Measurements from ENCODE around the gene UFC1. TPM values are rescaled to one million over a fixed set of nuclear protein-coding genes. Genes with fewer than 3 reads are reported as not detected.
A peak's percentile ranks its signal among the peaks of the same experiment; 100 is the strongest.

The UFC1 gene
- total RNA-seq, 1 donor from 2014 or later, result 98.2 TPM

- no peak for DNase-seq (ENCODE audit: extremely low spot score, unreplicated experiment)
- Mint-ChIP-seq H3K27me3 (ENCODE audit: unreplicated experiment) (no peaks in the 10 kb centered on the region), H3K27ac (ENCODE audit: unreplicated experiment) (no peak overlapping the region), H3K4me1 (ENCODE audit: unreplicated experiment) (peaks cover 32% of the 10 kb centered on the region), H3K4me3 (ENCODE audit: unreplicated experiment) (peak overlapping the region; percentile 87), H3K9me3 (ENCODE audit: unreplicated experiment) (no peaks in the 10 kb centered on the region), H3K36me3 (ENCODE audit: unreplicated experiment) (peaks cover 20% of the 10 kb centered on the region)
- TF ChIP-seq, protein P1, sequence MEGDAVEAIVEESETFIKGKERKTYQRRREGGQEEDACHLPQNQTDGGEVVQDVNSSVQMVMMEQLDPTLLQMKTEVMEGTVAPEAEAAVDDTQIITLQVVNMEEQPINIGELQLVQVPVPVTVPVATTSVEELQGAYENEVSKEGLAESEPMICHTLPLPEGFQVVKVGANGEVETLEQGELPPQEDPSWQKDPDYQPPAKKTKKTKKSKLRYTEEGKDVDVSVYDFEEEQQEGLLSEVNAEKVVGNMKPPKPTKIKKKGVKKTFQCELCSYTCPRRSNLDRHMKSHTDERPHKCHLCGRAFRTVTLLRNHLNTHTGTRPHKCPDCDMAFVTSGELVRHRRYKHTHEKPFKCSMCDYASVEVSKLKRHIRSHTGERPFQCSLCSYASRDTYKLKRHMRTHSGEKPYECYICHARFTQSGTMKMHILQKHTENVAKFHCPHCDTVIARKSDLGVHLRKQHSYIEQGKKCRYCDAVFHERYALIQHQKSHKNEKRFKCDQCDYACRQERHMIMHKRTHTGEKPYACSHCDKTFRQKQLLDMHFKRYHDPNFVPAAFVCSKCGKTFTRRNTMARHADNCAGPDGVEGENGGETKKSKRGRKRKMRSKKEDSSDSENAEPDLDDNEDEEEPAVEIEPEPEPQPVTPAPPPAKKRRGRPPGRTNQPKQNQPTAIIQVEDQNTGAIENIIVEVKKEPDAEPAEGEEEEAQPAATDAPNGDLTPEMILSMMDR (IDR thresholded peaks at IDR 0.05), result no peak
These were observed 6.9 kb downstream of the UFC1 start for GRCh38 chr1:161160671-161161145.

DNA sequence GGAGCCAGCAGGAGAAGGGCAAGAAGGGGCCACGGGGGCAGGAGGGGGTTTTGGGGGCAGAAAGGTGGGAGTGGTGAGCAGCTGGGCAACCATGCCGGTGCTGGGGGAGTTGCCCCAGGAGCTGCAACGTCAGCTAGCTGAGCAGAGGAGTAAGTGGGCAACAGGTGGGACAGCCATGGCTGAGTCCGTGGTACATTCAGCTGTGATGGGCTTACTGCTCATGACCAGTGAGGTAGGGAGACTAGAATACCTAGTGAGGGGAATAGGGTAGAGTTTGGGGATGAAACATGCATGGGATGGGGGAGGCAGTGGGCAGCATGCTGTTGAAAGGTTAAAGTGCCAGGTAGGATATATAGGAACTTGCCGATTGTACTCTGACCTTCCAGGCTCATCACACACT is 7.9 kb downstream of the UFC1 start:
- Mint-ChIP-seq H3K36me3 (ENCODE audit: unreplicated experiment) (peaks cover 20% of the 10 kb centered on the region), H3K27me3 (ENCODE audit: unreplicated experiment) (no peaks in the 10 kb centered on the region), H3K9me3 (ENCODE audit: unreplicated experiment) (no peaks in the 10 kb centered on the region), H3K27ac (ENCODE audit: unreplicated experiment) (no peak overlapping the region), H3K4me1 (ENCODE audit: unreplicated experiment) (peaks cover 35% of the 10 kb centered on the region), H3K4me3 (ENCODE audit: unreplicated experiment) (no peak overlapping the region)
- no peak for DNase-seq (ENCODE audit: extremely low spot score, unreplicated experiment)
- TF ChIP-seq, protein P1 (IDR thresholded peaks at IDR 0.05), result no peak

DNA sequence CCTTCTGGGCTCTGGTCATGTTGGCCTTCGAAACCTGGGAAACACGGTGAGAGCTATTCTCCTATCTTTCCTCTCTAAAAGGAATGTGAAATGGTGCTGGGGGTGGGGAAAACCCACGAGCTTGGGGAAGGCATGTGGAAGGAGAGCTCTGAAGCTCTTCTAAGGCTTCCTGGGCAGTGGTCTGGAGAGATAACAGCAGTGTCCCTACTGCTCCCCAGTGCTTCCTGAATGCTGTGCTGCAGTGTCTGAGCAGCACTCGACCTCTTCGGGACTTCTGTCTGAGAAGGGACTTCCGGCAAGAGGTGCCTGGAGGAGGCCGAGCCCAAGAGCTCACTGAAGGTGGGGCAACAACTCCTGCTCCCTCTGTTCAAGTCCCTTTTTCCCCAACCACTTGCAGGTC is 8.3 kb downstream of the UFC1 start:
- TF ChIP-seq, protein P1 (IDR thresholded peaks at IDR 0.05), result no peak
- H3K27me3 Mint-ChIP-seq (ENCODE audit: unreplicated experiment), result no peaks in the 10 kb centered on the region
- H3K27ac Mint-ChIP-seq (ENCODE audit: unreplicated experiment), result no peak overlapping the region
- DNase-seq (ENCODE audit: extremely low spot score, unreplicated experiment), result no peak
- H3K9me3 Mint-ChIP-seq (ENCODE audit: unreplicated experiment), result no peaks in the 10 kb centered on the region
- no peak overlapping the region for H3K4me3 Mint-ChIP-seq (ENCODE audit: unreplicated experiment)
- H3K36me3 Mint-ChIP-seq (ENCODE audit: unreplicated experiment), result peaks cover 20% of the 10 kb centered on the region
- peaks cover 37% of the 10 kb centered on the region for H3K4me1 Mint-ChIP-seq (ENCODE audit: unreplicated experiment)

DNA sequence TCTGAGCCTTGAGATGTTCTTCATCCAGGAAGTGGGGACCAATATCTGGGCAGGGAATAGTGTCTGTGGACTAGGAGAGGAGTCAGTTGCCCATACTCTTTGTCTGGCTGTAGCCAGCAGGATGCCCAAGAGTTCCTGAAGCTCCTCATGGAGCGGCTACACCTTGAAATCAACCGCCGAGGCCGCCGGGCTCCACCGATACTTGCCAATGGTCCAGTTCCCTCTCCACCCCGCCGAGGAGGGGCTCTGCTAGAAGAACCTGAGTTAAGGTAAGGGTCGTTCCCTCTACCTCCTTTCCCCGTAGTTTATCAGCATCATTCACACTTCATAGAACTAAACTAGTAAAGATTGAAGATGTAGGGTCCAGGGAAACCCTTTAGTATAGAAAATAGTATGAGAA is 9.0 kb downstream of the UFC1 start:
- Mint-ChIP-seq H3K36me3 (ENCODE audit: unreplicated experiment) (peaks cover 14% of the 10 kb centered on the region), H3K27ac (ENCODE audit: unreplicated experiment) (no peak overlapping the region), H3K4me3 (ENCODE audit: unreplicated experiment) (no peak overlapping the region), H3K4me1 (ENCODE audit: unreplicated experiment) (peaks cover 45% of the 10 kb centered on the region), H3K27me3 (ENCODE audit: unreplicated experiment) (no peaks in the 10 kb centered on the region), H3K9me3 (ENCODE audit: unreplicated experiment) (no peaks in the 10 kb centered on the region)
- no peak for DNase-seq (ENCODE audit: extremely low spot score, unreplicated experiment)
- TF ChIP-seq, protein P1 (IDR thresholded peaks at IDR 0.05), result no peak

DNA sequence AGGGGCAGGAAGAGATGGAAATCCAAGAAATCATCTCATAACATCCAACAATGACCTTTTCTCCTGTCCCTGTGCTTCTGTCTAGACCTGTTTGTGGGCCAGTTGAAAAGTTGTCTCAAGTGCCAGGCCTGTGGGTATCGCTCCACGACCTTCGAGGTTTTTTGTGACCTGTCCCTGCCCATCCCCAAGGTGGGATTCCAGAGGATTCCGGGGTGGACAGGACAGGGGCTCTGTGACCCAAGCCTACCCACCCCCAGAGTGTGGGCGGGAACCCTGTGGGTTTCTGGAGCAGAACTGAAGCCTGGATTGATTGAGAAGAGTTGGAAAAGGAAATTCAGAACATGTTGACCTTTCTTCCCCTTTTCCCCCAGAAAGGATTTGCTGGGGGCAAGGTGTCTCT is 10.0 kb downstream of the UFC1 start:
- Mint-ChIP-seq H3K9me3 (ENCODE audit: unreplicated experiment) (no peaks in the 10 kb centered on the region), H3K4me3 (ENCODE audit: unreplicated experiment) (no peak overlapping the region), H3K36me3 (ENCODE audit: unreplicated experiment) (peaks cover 12% of the 10 kb centered on the region), H3K27me3 (ENCODE audit: unreplicated experiment) (no peaks in the 10 kb centered on the region), H3K27ac (ENCODE audit: unreplicated experiment) (peak overlapping the region; percentile 29), H3K4me1 (ENCODE audit: unreplicated experiment) (peaks cover 46% of the 10 kb centered on the region)
- TF ChIP-seq, protein P1 (IDR thresholded peaks at IDR 0.05), result no peak
- no peak for DNase-seq (ENCODE audit: extremely low spot score, unreplicated experiment)

All from osteocyte (in vitro differentiated cells).